WERI-Rb-1 (cell line): ENCODE measurements around the gene MS4A6A.
"Not testable (repeated sequence)": the region's sequence is repeated elsewhere in the genome, so short reads cannot be mapped to it uniquely, and the experiment has no call there.

ENCODE experiments used
- DNase-seq: peaks from one replicate; pipeline ENCODE4 v3.0.0-alpha.2; 2020
- H3K27ac ChIP-seq: fragments of 250-450 bp; sonication (Bioruptor Pico); 2 replicates; pipeline ENCODE4 v1.5.1; 2020; ENCODE audit warnings: mild to moderate bottlenecking, moderate library complexity
- H3K27me3 ChIP-seq: fragments of 250-450 bp; sonication (Bioruptor Pico); 2 replicates; pipeline ENCODE4 v1.5.1; 2021; ENCODE audit warnings: mild to moderate bottlenecking, low read depth, moderate library complexity; ENCODE audit not compliant: insufficient read depth, severe bottlenecking
- H3K36me3 ChIP-seq: fragments of 250-450 bp; sonication (Bioruptor Pico); 2 replicates; pipeline ENCODE4 v1.5.1; 2020; ENCODE audit warnings: mild to moderate bottlenecking, moderate library complexity
- H3K4me3 ChIP-seq: 2 replicates; pipeline ENCODE4 v1.5.1; 2011; ENCODE audit warnings: low read depth, mild to moderate bottlenecking, control low read depth, low read length
- H3K9me3 ChIP-seq: fragments of 250-450 bp; sonication (Bioruptor Pico); 2 replicates; pipeline ENCODE4 v1.5.1; 2021; ENCODE audit warnings: mild to moderate bottlenecking, moderate library complexity; ENCODE audit not compliant: severe bottlenecking
- CTCF ChIP-seq: IDR thresholded peaks from 2 replicates; pipeline ENCODE4 v1.5.1; 2011; ENCODE audit warnings: low read depth, mild to moderate bottlenecking, control low read depth, inconsistent platforms, low read length

MS4A6A gene

GRCh38 chr11:60211206-60211605 lies 28.3 kb upstream of the MS4A6A start:
- Histone ChIP-seq H3K36me3 (no peaks in the 10 kb centered on the region), H3K27ac (no peak overlapping the region), H3K4me3 (no peak overlapping the region), H3K27me3 (no peaks in the 10 kb centered on the region), H3K9me3 (no peaks in the 10 kb centered on the region)
- no peak for TF ChIP-seq CTCF
- DNase-seq: no peak

GRCh38 chr11:60209977-60210376 lies 27.1 kb upstream of the MS4A6A start:
- no peak for TF ChIP-seq CTCF
- no peak for DNase-seq
- Histone ChIP-seq H3K27ac (no peak overlapping the region), H3K4me3 (no peak overlapping the region), H3K27me3 (no peaks in the 10 kb centered on the region), H3K36me3 (no peaks in the 10 kb centered on the region), H3K9me3 (no peaks in the 10 kb centered on the region)

- H3K27ac ChIP-seq: no peak overlapping the region
Measured at GRCh38 chr11:60208951-60209350, 26.1 kb upstream of the MS4A6A start.

GRCh38 chr11:60208146-60208895 lies 25.4 kb upstream of the MS4A6A start:
- H3K4me3 ChIP-seq: no peak overlapping the region
- H3K9me3 ChIP-seq: no peaks in the 10 kb centered on the region
- no peaks in the 10 kb centered on the region for H3K36me3 ChIP-seq
- no peak overlapping the region for H3K27ac ChIP-seq
- no peak for TF ChIP-seq CTCF
- DNase-seq: no peak
- no peaks in the 10 kb centered on the region for H3K27me3 ChIP-seq

More at GRCh38 chr11:60208951-60209350, 26.1 kb upstream of the MS4A6A start:
- TF ChIP-seq CTCF: no peak
- no peak for DNase-seq
- Histone ChIP-seq H3K9me3 (no peaks in the 10 kb centered on the region), H3K27me3 (no peaks in the 10 kb centered on the region), H3K36me3 (no peaks in the 10 kb centered on the region), H3K4me3 (no peak overlapping the region)

GRCh38 chr11:60206616-60207015 lies 23.7 kb upstream of the MS4A6A start:
- Histone ChIP-seq H3K9me3 (no peaks in the 10 kb centered on the region), H3K36me3 (no peaks in the 10 kb centered on the region), H3K4me3 (no peak overlapping the region), H3K27me3 (no peaks in the 10 kb centered on the region), H3K27ac (no peak overlapping the region)
- DNase-seq: no peak
- no peak for TF ChIP-seq CTCF

- H3K36me3 ChIP-seq: no peaks in the 10 kb centered on the region
- H3K27me3 ChIP-seq: no peaks in the 10 kb centered on the region
- no peak for TF ChIP-seq CTCF
- H3K27ac ChIP-seq: no peak overlapping the region
- no peaks in the 10 kb centered on the region for H3K9me3 ChIP-seq
- no peak for DNase-seq
- no peak overlapping the region for H3K4me3 ChIP-seq
Measured at GRCh38 chr11:60204922-60205321, 22.0 kb upstream of the MS4A6A start.

- not testable (repeated sequence) for H3K4me3 ChIP-seq, DNase-seq, H3K27ac ChIP-seq, H3K36me3 ChIP-seq, H3K27me3 ChIP-seq, H3K9me3 ChIP-seq
Measured at GRCh38 chr11:60201334-60201733, 18.5 kb upstream of the MS4A6A start.
